RWPE1 (cell line): ENCODE measurements around the gene HACD2.

ENCODE experiments used
- CTCF ChIA-PET: fragments of 350-600 bp; sonication (Branson Sonifier 250); formaldehyde crosslinking; extraction: SDS; loops from one replicate; lab custom pipeline; 2021; lab: Yijun Ruan, JAX
- POLR2A ChIA-PET: fragments of 400-600 bp; formaldehyde crosslinking; extraction: SDS; loops from one replicate; lab custom pipeline; 2020; ENCODE audit warnings: antibody characterized with exemption; ENCODE audit not compliant: low non-redundant PET; lab: Yijun Ruan, JAX
- DNase-seq: peaks from one replicate; pipeline ENCODE4 v3.0.0; 2012; ENCODE audit warnings: low spot score
- H3K27ac ChIP-seq: fragments of 450-650 bp; 2 replicates; pipeline ENCODE4 v1.5.1; 2017
- TF ChIP-seq, protein P1 (sequence below): fragments of 450-650 bp; conservative IDR thresholded peaks from 2 replicates; pipeline ENCODE4 v1.5.1; 2017; ENCODE audit warnings: low read depth, mild to moderate bottlenecking

Gene HACD2

DNA sequence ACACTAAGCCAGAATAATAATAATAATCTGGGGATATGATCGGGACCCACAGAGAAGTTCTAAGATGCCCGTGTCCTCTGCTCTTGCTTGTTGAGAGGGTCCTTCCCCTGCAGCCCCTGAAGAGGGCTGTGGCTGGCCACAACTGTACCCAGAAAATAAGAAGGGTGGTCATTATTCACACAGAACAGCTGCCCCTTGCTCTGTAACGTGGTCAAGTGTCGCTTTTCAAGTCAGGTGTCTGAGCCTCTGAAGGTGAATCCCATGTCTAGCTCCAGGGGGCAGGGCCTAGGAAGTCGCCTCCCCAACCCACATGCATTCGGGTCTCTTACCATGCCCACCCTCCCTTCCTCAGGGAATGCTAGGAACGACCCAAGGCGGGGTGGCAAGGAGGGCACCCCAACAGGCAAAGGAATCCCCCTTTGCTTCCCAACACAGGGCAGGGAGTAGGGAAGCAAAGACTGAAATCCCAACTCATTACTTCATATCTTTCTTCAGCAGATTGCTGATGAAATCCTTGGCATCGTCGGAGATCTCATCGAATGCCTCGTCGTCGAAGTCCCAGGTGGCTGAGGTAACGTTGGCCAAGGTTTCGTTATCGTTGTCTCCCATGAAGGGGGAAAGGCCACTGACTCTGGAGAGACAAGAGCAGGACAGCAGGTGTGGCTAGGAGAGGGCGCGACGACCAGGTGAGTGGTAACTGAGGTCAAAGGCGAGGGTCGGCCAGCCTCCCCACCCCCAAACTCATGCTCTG is 44.3 kb upstream of the HACD2 start:
- POLR2A ChIA-PET: no interaction called here

DNA sequence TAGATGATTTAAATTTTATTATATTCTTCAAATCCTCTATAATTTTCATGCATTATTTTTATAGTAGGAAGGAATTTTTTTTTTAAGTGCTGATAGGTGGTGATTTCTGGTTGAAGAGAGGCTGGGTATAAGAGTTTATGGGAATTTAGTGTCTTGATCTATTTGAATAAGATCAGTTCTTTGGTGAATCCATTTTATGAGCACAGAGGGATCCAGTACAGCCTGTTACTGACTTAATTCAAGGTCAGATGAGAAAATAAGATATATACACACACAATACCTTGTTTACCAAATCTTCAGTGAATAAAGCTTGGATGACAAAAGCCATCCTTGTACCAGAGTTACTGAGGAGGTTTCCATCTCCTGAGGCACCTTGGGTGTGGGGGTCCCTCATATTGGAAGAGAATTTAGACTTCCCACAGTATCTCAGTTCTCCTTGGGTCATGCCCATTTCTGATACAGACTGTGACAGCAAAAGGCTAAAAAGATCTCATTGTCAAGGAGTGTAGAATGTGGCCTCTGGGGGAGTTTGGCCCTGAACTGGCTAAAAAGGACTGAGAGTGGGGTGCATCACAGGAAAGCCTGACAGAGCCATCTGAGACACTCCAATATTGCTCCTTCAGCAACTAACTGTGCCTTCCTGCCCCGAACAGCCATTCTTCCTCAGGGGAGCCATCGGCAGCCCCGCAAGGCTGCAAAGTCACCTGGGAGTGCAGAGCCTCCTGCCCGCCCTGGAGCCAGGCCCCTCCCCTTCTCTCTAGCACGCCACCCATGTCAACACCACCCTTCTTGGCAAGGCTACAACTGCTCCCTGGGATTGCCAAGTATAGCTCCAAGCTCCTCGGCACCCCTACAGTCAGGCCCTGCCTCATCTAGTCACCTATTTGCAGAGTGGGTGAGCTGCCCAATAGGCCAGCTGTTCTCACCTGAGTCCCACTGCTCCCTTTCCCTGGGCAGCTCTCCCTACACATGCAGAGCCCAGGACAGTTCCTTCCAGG is 43.1 kb upstream of the HACD2 start:
- no peak overlapping the region for H3K27ac ChIP-seq
- POLR2A ChIA-PET: no interaction called here
- TF ChIP-seq, protein P1, sequence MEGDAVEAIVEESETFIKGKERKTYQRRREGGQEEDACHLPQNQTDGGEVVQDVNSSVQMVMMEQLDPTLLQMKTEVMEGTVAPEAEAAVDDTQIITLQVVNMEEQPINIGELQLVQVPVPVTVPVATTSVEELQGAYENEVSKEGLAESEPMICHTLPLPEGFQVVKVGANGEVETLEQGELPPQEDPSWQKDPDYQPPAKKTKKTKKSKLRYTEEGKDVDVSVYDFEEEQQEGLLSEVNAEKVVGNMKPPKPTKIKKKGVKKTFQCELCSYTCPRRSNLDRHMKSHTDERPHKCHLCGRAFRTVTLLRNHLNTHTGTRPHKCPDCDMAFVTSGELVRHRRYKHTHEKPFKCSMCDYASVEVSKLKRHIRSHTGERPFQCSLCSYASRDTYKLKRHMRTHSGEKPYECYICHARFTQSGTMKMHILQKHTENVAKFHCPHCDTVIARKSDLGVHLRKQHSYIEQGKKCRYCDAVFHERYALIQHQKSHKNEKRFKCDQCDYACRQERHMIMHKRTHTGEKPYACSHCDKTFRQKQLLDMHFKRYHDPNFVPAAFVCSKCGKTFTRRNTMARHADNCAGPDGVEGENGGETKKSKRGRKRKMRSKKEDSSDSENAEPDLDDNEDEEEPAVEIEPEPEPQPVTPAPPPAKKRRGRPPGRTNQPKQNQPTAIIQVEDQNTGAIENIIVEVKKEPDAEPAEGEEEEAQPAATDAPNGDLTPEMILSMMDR: no peak
- CTCF ChIA-PET: interaction anchor here (0.8 to 1.3 kb wide), 2 partner anchors 14 to 50 kb away, joined by 5 to 6 read pairs; no protein-coding TSS in a partner anchor
- no peak for DNase-seq

More for the DNA sequence above, 44.3 kb upstream of the HACD2 start:
- CTCF ChIA-PET: interaction anchor here (1.3 kb wide), 1 partner anchor 13 kb away, joined by 6 read pairs; no protein-coding TSS in a partner anchor
- TF ChIP-seq, protein P1: no peak
- H3K27ac ChIP-seq: no peak overlapping the region
- no peak for DNase-seq

DNA sequence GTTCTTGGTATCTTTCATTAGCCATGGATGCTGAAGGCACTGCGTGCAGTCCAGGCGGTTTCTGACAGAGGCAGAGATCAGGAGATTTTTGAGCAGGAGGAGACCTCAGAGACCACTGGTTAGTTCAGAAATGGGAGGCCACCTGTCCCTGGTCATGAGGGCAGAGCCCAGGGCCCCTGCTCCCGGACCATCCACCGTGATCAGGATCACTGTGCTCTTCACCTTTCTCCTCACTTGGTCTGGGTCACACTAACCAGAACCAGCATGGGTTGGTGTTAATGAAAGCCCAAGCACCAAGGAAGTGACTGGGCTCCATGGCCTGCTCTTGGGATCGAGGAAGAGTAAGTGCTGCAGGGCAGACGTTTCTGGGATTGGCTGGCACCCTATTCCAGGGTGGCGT is 42.0 kb upstream of the HACD2 start:
- TF ChIP-seq, protein P1: no peak
- DNase-seq: no peak
- ChIA-PET CTCF (no interaction called here), POLR2A (no interaction called here)
- no peak overlapping the region for H3K27ac ChIP-seq

DNA sequence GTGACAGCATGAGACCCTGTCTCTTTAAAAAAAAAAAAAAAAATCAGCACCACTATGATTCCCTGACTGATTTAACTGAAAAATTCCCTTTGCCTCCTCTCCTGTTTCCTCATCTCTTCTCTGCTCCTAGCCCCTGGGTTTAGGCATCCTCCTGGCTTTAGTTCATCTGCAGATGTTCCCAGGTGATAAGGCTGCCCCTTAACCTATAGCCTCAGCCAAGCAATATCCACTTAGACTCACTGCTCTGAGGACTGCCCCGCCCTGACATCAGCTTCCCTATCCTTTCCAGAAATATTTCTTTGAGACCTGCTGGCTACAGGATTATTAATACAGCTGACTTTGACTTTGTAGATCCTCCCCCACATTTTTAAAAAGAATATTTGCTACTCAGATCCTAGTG is 39.4 kb upstream of the HACD2 start:
- H3K27ac ChIP-seq: peak overlapping the region; percentile 83
- ChIA-PET CTCF (interaction anchor here (1.7 to 1.8 kb wide), 3 partner anchors 28 to 99 kb away, joined by 6 to 8 read pairs (median 7); no protein-coding TSS in a partner anchor), POLR2A (interaction anchor here (0.6 kb wide), 2 partner anchors 18 to 680 kb away, joined by 3 read pairs; no protein-coding TSS in a partner anchor)
- TF ChIP-seq, protein P1: no peak
- no peak for DNase-seq

DNA sequence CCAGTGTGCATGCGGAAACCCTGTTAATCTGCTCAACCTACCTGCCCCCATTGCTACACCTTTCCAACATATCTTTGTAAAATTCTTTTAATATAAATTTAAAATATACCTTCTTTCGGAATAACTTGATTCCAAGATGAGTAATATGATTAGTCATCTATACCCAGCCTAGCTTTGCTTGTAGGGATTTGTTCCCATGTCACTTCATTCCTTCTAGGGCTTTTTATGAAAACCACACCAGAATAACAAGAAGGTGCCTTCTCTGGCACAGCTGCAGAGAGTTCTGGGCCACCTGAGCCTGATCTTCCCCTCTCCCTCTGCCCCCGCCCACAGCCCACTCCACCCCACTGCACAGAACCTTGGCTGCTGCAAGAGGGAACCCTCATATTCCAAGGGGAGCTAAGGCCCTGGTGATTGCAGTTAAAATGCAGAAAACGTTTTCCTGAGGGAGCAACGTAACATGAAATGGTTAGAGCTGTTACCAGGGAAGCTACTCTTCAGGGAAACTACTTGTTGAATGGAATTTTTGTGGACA is 38.6 kb upstream of the HACD2 start:
- CTCF ChIA-PET: interaction anchor here (0.7 to 1.8 kb wide), 4 partner anchors 29 to 100 kb away, joined by 4 to 8 read pairs (median 6); no protein-coding TSS in a partner anchor
- H3K27ac ChIP-seq: peak overlapping the region; percentile 83
- POLR2A ChIA-PET: interaction anchor here (0.6 kb wide), 2 partner anchors 17 to 681 kb away, joined by 3 read pairs; no protein-coding TSS in a partner anchor
- peak; percentile 74 for DNase-seq
- TF ChIP-seq, protein P1: no peak
